Suprapubic skin (tissue), 4 donors: ENCODE measurements around the gene DNA2. TPM values are rescaled to one million over a fixed set of nuclear protein-coding genes. Genes with fewer than 3 reads are reported as not detected.

Experiments used
- DNase-seq, 2 donors: peaks; one replicate each; pipeline ENCODE4 v3.0.0-alpha.2; 2019; ENCODE audit warnings: low spot score in 2 of 2
- H3K27ac ChIP-seq: fragments of 200-600 bp; sonication (generic); one replicate; pipeline ENCODE4 v1.5.1; 2019
- H3K27me3 ChIP-seq: fragments of 200-600 bp; sonication (generic); one replicate; pipeline ENCODE4 v1.5.1; 2019
- H3K36me3 ChIP-seq: fragments of 200-600 bp; sonication (generic); one replicate; pipeline ENCODE4 v1.5.1; 2019
- H3K4me1 ChIP-seq: fragments of 200-600 bp; sonication (generic); one replicate; pipeline ENCODE4 v1.5.1; 2019
- H3K4me3 ChIP-seq: fragments of 200-600 bp; sonication (generic); one replicate; pipeline ENCODE4 v1.5.1; 2019; ENCODE audit warnings: mild to moderate bottlenecking
- H3K9me3 ChIP-seq: fragments of 200-600 bp; sonication (generic); one replicate; pipeline ENCODE4 v1.5.1; 2019
- EP300 ChIP-seq: sonication (generic); formaldehyde crosslinking; IDR thresholded peaks from one replicate; pipeline ENCODE4 v1.6.1; 2017; ENCODE audit warnings: antibody characterized with exemption
- POLR2A ChIP-seq, 2 donors: fragments of 450-650 bp; IDR thresholded peaks; one replicate each; pipeline ENCODE4 v1.6.1; 2017; ENCODE audit warnings: antibody characterized with exemption in 2 of 2, mild to moderate bottlenecking in 2 of 2, moderate library complexity in 2 of 2
- POLR2AphosphoS5 ChIP-seq, 3 donors: sonication (generic); formaldehyde crosslinking; IDR thresholded peaks; one replicate each; pipeline ENCODE4 v1.6.1; 2017; ENCODE audit warnings: antibody characterized with exemption in 3 of 3
- WGBS: methylation state at CpG from one replicate; pipeline ENCODE4 v1.1.5; 2018; 5-methylcytosine and 5-hydroxymethylcytosine counted together
- total RNA-seq, 4 donors: library from RNA; depleted of rRNA; stranded (reverse); fragments of >200 nt; gene quantifications; one replicate each; pipeline ENCODE4 v1.1.0, GENCODE V29; 2016
- TF ChIP-seq, protein P1 (sequence below), 2 donors: fragments of 200-600 bp in 1 of 2; fragments of 450-650 bp in 1 of 2; sonication (generic) in 1 of 2; IDR thresholded peaks; one replicate each; pipeline ENCODE4 v1.5.1; 2016 to 2019; ENCODE audit warnings: antibody characterized with exemption in 2 of 2, mild to moderate bottlenecking in 1 of 2, moderate library complexity in 1 of 2

The DNA2 gene
- total RNA-seq, 4 donors from 2014 or later: 2.4 to 7.2 (median 3.5) TPM

DNA sequence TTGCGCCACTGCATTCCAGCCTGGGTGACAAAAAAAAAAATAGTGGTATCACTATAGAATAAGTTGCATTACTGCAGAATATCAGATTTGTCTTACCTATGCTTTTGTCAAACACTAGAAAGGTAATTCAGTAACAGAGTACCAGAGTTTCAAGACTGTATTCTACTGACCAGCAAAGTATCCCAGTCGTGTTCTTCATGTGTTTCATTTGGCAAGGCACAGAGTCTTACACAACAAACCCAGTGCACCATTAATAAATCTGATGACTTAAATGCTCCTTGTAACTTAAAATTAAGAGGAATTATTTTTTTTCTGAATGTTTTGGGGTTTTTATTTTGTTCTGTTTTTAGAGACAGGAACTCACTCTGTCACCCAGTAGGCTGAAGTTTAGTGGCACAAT is 104.7 kb downstream of the DNA2 start:
- Histone ChIP-seq H3K36me3 (peaks cover 50% of the 10 kb centered on the region), H3K9me3 (no peaks in the 10 kb centered on the region), H3K4me3 (no peak overlapping the region), H3K27me3 (no peaks in the 10 kb centered on the region), H3K27ac (no peak overlapping the region), H3K4me1 (no peaks in the 10 kb centered on the region)
- DNase-seq: no peak
- WGBS: 83% methylated on average over 2 of the region's 2 CpGs
- TF ChIP-seq, protein P1, sequence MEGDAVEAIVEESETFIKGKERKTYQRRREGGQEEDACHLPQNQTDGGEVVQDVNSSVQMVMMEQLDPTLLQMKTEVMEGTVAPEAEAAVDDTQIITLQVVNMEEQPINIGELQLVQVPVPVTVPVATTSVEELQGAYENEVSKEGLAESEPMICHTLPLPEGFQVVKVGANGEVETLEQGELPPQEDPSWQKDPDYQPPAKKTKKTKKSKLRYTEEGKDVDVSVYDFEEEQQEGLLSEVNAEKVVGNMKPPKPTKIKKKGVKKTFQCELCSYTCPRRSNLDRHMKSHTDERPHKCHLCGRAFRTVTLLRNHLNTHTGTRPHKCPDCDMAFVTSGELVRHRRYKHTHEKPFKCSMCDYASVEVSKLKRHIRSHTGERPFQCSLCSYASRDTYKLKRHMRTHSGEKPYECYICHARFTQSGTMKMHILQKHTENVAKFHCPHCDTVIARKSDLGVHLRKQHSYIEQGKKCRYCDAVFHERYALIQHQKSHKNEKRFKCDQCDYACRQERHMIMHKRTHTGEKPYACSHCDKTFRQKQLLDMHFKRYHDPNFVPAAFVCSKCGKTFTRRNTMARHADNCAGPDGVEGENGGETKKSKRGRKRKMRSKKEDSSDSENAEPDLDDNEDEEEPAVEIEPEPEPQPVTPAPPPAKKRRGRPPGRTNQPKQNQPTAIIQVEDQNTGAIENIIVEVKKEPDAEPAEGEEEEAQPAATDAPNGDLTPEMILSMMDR (IDR thresholded peaks at IDR 0.05): no peak
- TF ChIP-seq EP300 (no peak), POLR2AphosphoS5 (IDR thresholded peaks at IDR 0.05) (no peak), POLR2A (IDR thresholded peaks at IDR 0.05) (no peak)

DNA sequence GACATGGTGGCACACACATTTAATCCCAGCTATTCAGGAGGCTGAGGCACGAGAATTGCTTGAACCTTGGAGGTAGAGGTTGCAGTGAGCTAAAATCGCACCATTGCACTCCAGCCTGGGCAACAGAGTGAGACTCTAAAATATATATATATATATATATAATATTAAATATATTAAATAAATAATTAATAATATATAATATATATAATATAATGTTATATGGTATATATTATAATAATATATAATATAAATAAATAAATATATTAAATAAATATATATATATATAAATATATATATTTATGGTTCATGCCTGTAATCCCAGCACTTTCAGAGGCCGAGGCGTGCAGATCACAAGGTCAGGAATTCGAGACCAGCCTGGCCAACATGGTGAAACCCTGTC is 105.2 kb downstream of the DNA2 start:
- no peaks in the 10 kb centered on the region for H3K4me1 ChIP-seq
- TF ChIP-seq POLR2AphosphoS5 (IDR thresholded peaks at IDR 0.05): no peak
- TF ChIP-seq EP300: no peak
- TF ChIP-seq, protein P1 (IDR thresholded peaks at IDR 0.05): no peak
- no peak for TF ChIP-seq POLR2A (IDR thresholded peaks at IDR 0.05)
- no peak for DNase-seq
- no peak overlapping the region for H3K27ac ChIP-seq
- peaks cover 50% of the 10 kb centered on the region for H3K36me3 ChIP-seq
- WGBS: 98% methylated on average over 5 of the region's 5 CpGs
- H3K4me3 ChIP-seq: no peak overlapping the region
- no peaks in the 10 kb centered on the region for H3K27me3 ChIP-seq
- no peaks in the 10 kb centered on the region for H3K9me3 ChIP-seq

DNA sequence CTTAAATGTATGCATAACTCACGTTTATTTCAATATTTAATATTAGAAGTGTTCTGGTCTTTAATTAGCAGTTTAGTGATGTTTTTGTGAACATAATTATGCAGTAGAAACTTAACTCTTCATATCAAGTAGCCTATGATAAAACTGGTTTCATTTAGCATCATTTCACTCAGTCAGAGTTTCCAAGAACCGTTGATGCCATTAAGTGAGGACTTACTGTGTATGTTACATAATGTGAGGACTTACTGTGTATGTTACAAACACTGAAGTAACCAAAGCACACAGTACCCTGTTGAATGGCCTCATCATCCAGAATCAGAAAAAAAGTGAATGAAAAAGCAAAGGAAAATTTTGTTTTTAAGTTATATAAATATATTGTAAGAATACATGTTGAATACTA is 106.2 kb downstream of the DNA2 start:
- Histone ChIP-seq H3K27ac (no peak overlapping the region), H3K27me3 (no peaks in the 10 kb centered on the region), H3K9me3 (no peaks in the 10 kb centered on the region), H3K4me1 (no peaks in the 10 kb centered on the region), H3K4me3 (no peak overlapping the region), H3K36me3 (peaks cover 53% of the 10 kb centered on the region)
- DNase-seq: no peak
- 84% methylated on average over 2 of the region's 2 CpGs for WGBS
- TF ChIP-seq POLR2A (IDR thresholded peaks at IDR 0.05) (no peak), POLR2AphosphoS5 (IDR thresholded peaks at IDR 0.05) (no peak), EP300 (no peak)
- TF ChIP-seq, protein P1 (IDR thresholded peaks at IDR 0.05): no peak

DNA sequence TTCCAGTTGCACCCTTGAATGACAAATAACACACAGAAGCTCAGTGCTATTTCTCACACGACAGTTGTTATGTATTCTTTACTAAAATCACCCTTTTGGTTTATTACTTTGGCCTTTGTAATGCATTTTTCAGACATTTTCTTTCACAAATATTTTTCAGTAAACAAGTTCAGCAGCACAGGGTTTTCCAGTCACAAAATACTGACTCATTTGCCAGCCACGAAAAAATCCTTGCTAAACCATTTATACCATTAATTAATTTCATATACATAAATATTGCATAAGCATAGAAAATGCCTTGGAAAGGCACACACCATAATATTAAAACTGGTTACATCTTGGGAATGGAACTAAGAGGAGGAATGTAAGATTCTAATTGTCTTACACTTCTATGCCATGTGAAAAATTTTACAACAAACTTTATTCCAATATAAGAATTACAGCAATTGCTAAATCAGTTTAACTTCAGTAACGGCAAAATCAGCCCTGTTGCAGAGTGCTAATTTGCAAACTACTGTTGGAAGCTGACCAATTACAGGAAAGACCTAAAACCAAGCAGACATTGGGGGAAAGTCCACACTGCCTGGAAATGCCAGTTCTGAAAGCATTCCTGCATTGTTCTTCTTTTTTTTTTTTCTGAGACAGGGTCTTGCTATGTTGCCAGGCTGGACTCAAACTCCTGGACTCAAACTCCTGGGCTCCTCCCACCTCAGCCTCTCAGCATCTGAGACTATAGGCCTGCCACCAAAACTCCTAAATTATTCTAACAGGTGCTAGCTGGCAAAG is 107.5 kb downstream of the DNA2 start:
- 66% methylated on average over 3 of the region's 3 CpGs for WGBS
- Histone ChIP-seq H3K36me3 (peaks cover 49% of the 10 kb centered on the region), H3K4me1 (no peaks in the 10 kb centered on the region), H3K27me3 (no peaks in the 10 kb centered on the region), H3K9me3 (no peaks in the 10 kb centered on the region), H3K27ac (no peak overlapping the region), H3K4me3 (no peak overlapping the region)
- TF ChIP-seq EP300 (no peak), POLR2A (IDR thresholded peaks at IDR 0.05) (no peak), POLR2AphosphoS5 (IDR thresholded peaks at IDR 0.05) (no peak)
- TF ChIP-seq, protein P1 (IDR thresholded peaks at IDR 0.05): no peak
- DNase-seq: no peak

Other genes with a start within 250 kb of the DNA2 start
- gene ATOH7, start 239.9 kb downstream of the DNA2 start, total RNA-seq: not detected
- 10 to 100 TPM; 29.0 to 58.5 (median 43.9) TPM for gene HNRNPH3, start 139.9 kb downstream of the DNA2 start, total RNA-seq
- gene PBLD, start 139.0 kb downstream of the DNA2 start, total RNA-seq: 1 to 10 TPM; 1.4 to 4.0 (median 2.8) TPM
- gene RUFY2, start 64.7 kb downstream of the DNA2 start, total RNA-seq: 10 to 100 TPM; 12.4 to 43.3 (median 21.6) TPM
- 10 to 100 TPM in 3 of 4 donors, 1 to 10 TPM in 1; 6.8 to 35.7 (median 12.9) TPM for gene SLC25A16, start 55.5 kb upstream of the DNA2 start, total RNA-seq
- gene TET1, start 88.4 kb upstream of the DNA2 start, total RNA-seq: 1 to 10 TPM in 3 of 4 donors, under 1 TPM in 1; 0.98 to 3.2 (median 2.6) TPM
- gene CCAR1, start 249.3 kb upstream of the DNA2 start, total RNA-seq: 100 to 1,000 TPM in 1 of 4 donors, 10 to 100 TPM in 3; 34.8 to 103 (median 43.8) TPM